AG04449 (cell line): ENCODE data around the gene PAK4.
"Not testable (repeated sequence)": the region's sequence is repeated elsewhere in the genome, so short reads cannot be mapped to it uniquely, and the experiment has no call there.

Source experiments
- CTCF ChIA-PET: fragments of 350-600 bp; formaldehyde crosslinking; extraction: SDS; loops from one replicate; lab custom pipeline; 2021; ENCODE audit warnings: antibody characterized with exemption; lab: Yijun Ruan, JAX
- POLR2A ChIA-PET: fragments of 400-600, 350-600 bp; formaldehyde crosslinking; extraction: SDS; loops from one replicate; lab custom pipeline; 2020; ENCODE audit warnings: antibody characterized with exemption, inconsistent platforms; lab: Yijun Ruan, JAX
- DNase-seq: peaks from one replicate; pipeline ENCODE4 v3.0.0-alpha.2; 2010; ENCODE audit warnings: low read depth, low spot score
- H3K4me3 ChIP-seq: 2 replicates; pipeline ENCODE4 v1.5.1; 2011; ENCODE audit warnings: low read depth, mild to moderate bottlenecking, control low read depth, low read length
- TF ChIP-seq, protein P1 (sequence below): IDR thresholded peaks from one replicate; pipeline ENCODE4 v1.5.1; 2011; ENCODE audit warnings: mild to moderate bottlenecking, moderate library complexity, low read length, control low read depth, inconsistent platforms; ENCODE audit not compliant: insufficient read depth; ENCODE audit errors: missing control alignments

Gene PAK4

DNA sequence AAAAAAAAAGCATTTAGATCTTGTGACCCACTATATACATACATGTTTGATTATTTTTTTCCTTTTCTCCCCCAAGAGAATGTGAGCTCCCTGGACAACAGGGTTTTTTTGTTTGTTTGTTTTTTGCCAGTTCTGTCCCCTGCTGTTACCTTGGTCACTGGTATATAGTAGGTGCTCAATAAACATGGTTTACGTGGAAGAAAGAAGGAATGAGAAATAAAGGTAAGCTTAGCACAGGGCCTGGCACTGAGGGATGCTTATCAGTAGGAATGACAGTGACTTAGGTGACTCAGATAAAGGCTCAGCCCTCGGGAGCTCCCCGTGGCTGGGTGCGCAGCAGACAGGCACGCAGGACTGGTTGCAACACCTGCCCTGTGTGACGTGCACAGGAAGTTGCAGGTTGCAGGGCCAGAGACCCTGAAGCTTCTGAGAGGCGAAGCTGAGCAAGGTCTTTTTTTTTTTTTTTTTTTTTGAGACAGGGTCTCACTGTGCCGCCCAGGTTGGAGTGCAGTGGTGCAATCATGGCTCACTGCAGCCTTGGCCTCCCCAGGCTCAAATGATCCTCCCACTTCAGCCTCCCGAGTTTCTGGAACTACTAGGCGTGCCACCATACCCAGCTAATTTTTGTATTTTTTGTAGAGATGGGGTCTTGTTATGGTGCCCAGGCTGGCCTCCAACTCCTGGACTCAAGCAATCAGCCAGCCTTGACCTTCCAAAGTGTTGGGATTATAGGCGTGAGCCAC is 10.3 kb upstream of the PAK4 start:
- H3K4me3 ChIP-seq: no peak overlapping the region
- ChIA-PET POLR2A (no interaction called here), CTCF (interaction anchor here (1.0 to 9.4 kb wide), 4 partner anchors 64 to 224 kb away, joined by 3 to 94 read pairs (median 4); no protein-coding TSS in a partner anchor)
- TF ChIP-seq, protein P1, sequence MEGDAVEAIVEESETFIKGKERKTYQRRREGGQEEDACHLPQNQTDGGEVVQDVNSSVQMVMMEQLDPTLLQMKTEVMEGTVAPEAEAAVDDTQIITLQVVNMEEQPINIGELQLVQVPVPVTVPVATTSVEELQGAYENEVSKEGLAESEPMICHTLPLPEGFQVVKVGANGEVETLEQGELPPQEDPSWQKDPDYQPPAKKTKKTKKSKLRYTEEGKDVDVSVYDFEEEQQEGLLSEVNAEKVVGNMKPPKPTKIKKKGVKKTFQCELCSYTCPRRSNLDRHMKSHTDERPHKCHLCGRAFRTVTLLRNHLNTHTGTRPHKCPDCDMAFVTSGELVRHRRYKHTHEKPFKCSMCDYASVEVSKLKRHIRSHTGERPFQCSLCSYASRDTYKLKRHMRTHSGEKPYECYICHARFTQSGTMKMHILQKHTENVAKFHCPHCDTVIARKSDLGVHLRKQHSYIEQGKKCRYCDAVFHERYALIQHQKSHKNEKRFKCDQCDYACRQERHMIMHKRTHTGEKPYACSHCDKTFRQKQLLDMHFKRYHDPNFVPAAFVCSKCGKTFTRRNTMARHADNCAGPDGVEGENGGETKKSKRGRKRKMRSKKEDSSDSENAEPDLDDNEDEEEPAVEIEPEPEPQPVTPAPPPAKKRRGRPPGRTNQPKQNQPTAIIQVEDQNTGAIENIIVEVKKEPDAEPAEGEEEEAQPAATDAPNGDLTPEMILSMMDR: no peak
- DNase-seq: no peak

DNA sequence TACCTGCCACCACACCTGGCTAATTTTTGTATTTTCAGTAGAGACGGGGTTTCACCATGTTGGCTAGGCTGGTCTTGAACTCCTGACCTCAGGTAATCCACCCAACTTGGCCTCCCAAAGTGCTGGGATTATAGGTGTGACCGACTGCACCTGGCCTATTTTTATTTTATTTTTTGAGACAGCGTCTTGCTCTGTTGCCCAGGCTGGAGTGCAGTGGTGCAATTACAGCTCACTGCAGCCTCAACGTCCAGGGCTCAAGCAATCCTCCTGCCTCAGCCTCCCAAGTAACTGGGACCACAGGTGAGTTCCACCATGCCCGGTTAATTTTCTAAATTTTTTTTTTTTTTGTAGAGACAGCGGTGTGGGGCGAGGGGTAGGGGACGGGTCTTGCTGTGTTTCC is 8.6 kb upstream of the PAK4 start:
- CTCF ChIA-PET, POLR2A ChIA-PET: not testable (repeated sequence)

DNA sequence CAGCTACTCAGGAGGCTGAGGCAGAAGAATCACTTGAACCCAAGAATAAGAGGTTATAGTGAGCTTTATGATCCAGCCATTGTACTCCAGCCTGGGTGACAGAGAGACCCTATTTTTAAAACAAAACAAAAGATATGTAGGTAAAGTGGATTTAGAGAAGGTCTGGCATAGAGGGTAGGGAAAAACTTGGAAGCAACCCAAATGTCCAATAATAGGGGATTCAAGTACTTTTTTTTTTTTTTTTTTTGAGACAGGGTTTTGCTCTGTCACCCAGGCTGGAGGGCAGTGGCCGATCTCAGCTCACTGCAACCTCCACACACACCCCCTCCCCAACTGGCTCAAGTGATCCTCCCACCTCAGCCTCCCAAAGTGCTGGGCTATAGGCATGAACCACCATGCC is 5.8 kb upstream of the PAK4 start:
- ChIA-PET CTCF (interaction anchor here (0.6 to 5.3 kb wide), 9 partner anchors 9 to 221 kb away, joined by 3 to 111 read pairs (median 3); no protein-coding TSS in a partner anchor), POLR2A (interaction anchor here (0.7 kb wide), 1 partner anchor 103 kb away, joined by 6 read pairs; no protein-coding TSS in a partner anchor)
- H3K4me3 ChIP-seq: no peak overlapping the region
- DNase-seq: no peak
- TF ChIP-seq, protein P1: no peak

More for the DNA sequence above, 8.6 kb upstream of the PAK4 start:
- not testable (repeated sequence) for DNase-seq, H3K4me3 ChIP-seq

GRCh38 chr19:39122934-39123731 is 2.5 kb upstream of the PAK4 start:
- ChIA-PET POLR2A (no interaction called here), CTCF (interaction anchor here (0.9 to 5.3 kb wide), 18 partner anchors 9 to 230 kb away, joined by 3 to 111 read pairs (median 4); partner anchors contain the start of genes GMFG and SAMD4B)
- no peak overlapping the region for H3K4me3 ChIP-seq
- TF ChIP-seq, protein P1: no peak
- DNase-seq: no peak

GRCh38 chr19:39124136-39124764 is 1.3 kb upstream of the PAK4 start:
- ChIA-PET POLR2A (no interaction called here), CTCF (interaction anchor here (2.1 to 5.3 kb wide), 2 partner anchors 14 to 204 kb away, joined by 8 to 111 read pairs; no protein-coding TSS in a partner anchor)
- no peak overlapping the region for H3K4me3 ChIP-seq
- no peak for DNase-seq
- TF ChIP-seq, protein P1: no peak

DNA sequence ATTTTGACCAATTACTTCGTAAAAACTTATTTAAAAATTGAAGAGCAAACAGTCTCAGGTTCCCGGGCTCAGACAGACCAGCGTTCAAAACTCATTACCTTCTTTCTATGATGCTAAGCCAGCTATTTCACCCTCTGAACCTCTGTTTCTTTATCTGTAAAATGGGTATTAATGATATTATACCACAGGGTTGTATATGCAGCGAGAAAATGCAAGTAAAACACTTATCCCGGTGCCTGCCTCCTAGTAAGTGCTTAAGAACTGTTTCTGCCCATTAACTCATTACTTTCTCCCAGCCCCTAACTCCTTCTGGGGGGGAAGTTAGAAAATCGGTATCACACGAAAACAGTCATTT is 410 bp upstream of the PAK4 start:
- CTCF ChIA-PET: interaction anchor here (1.9 to 2.1 kb wide), 2 partner anchors 15 to 202 kb away, joined by 8 to 10 read pairs; no protein-coding TSS in a partner anchor
- TF ChIP-seq, protein P1: no peak
- POLR2A ChIA-PET: no interaction called here
- DNase-seq: no peak
- H3K4me3 ChIP-seq: peak overlapping the region; percentile 45
